CD8-positive, alpha-beta memory T cell (primary cell): ENCODE measurements around the gene SLC1A3. TPM values are rescaled to one million over a fixed set of nuclear protein-coding genes. Genes with fewer than 3 reads are reported as not detected.

ENCODE experiments used
- CTCF ChIA-PET: fragments of 350-600 bp; sonication (Branson Sonifier 250); formaldehyde crosslinking; loops from one replicate; lab custom pipeline; 2021; ENCODE audit warnings: antibody characterized with exemption; lab: Charles Lee
- POLR2A ChIA-PET: fragments of 350-600 bp; sonication (Branson Sonifier 250); formaldehyde crosslinking; loops from one replicate; lab custom pipeline; 2021; ENCODE audit warnings: antibody characterized with exemption; lab: Charles Lee
- DNase-seq, 5 donors: peaks; one replicate each; pipeline versions ENCODE4 v3.0.0 to v3.0.0-alpha.2; 2020 to 2022; ENCODE audit warnings: mixed read lengths in 1 of 5
- H3K27ac ChIP-seq: one replicate; pipeline ENCODE4 v1.7.0; 2013; ENCODE audit warnings: low read depth, mild to moderate bottlenecking, low read length, moderate library complexity
- H3K27me3 ChIP-seq: 2 replicates; pipeline ENCODE4 v1.7.0; 2013; ENCODE audit warnings: low read length, mild to moderate bottlenecking; ENCODE audit not compliant: insufficient read depth, poor library complexity, severe bottlenecking
- H3K36me3 ChIP-seq: 2 replicates; pipeline ENCODE4 v1.7.0; 2013; ENCODE audit warnings: mild to moderate bottlenecking, low read length, moderate library complexity; ENCODE audit not compliant: insufficient read depth
- H3K4me1 ChIP-seq: 2 replicates; pipeline ENCODE4 v1.7.0; 2013; ENCODE audit warnings: mild to moderate bottlenecking, low read length, moderate library complexity; ENCODE audit not compliant: insufficient read depth
- H3K4me3 ChIP-seq: 2 replicates; pipeline ENCODE4 v1.7.0; 2013; ENCODE audit warnings: mild to moderate bottlenecking, low read length
- H3K9me3 ChIP-seq: 2 replicates; pipeline ENCODE4 v1.7.0; 2013; ENCODE audit warnings: mild to moderate bottlenecking, low read length
- H3K27ac Mint-ChIP-seq, 8 donors: one replicate each; pipeline ENCODE4 v1.8.0; 2020 to 2021; ENCODE audit warnings: mixed read lengths in 8 of 8, mild to moderate bottlenecking in 6 of 8, inconsistent platforms in 3 of 8, moderate library complexity in 3 of 8
- H3K27me3 Mint-ChIP-seq, 2 donors: one replicate each; pipeline ENCODE4 v1.8.0; 2020 to 2021; ENCODE audit warnings: mixed read lengths in 2 of 2, mild to moderate bottlenecking in 1 of 2, moderate library complexity in 1 of 2
- H3K36me3 Mint-ChIP-seq, 3 donors: one replicate each; pipeline ENCODE4 v1.8.0; 2020 to 2021; ENCODE audit warnings: mixed read lengths in 3 of 3, inconsistent platforms in 1 of 3, mild to moderate bottlenecking in 1 of 3
- H3K4me1 Mint-ChIP-seq, 3 donors: one replicate each; pipeline ENCODE4 v1.8.0; 2020 to 2021; ENCODE audit warnings: mixed read lengths in 3 of 3, inconsistent platforms in 1 of 3, mild to moderate bottlenecking in 1 of 3
- H3K4me3 Mint-ChIP-seq, 7 donors: one replicate each; pipeline ENCODE4 v1.8.0; 2020 to 2021; ENCODE audit warnings: mixed read lengths in 7 of 7, mild to moderate bottlenecking in 6 of 7, moderate library complexity in 4 of 7, inconsistent platforms in 2 of 7
- H3K9me3 Mint-ChIP-seq, 5 donors: one replicate each; pipeline ENCODE4 v1.8.0; 2020 to 2022; ENCODE audit warnings: mixed read lengths in 5 of 5, mild to moderate bottlenecking in 3 of 5, moderate library complexity in 2 of 5, inconsistent platforms in 1 of 5
- polyA plus RNA-seq: library from polyadenylated mRNA; unstranded; fragments of 300-500 nt; fragmentation: Illumina TruSeq; gene quantifications from one replicate; pipeline ENCODE4 v1.2.3, GENCODE V29; 2021
- total RNA-seq, 2 experiments: library from RNA; stranded (reverse); gene quantifications; one replicate each; pipeline ENCODE4 v1.2.3, GENCODE V29; 2021

Gene SLC1A3
- total and polyA plus RNA-seq, 3 experiments from 2014 or later, result 0.35 to 0.37 TPM; not detected in 1

DNA sequence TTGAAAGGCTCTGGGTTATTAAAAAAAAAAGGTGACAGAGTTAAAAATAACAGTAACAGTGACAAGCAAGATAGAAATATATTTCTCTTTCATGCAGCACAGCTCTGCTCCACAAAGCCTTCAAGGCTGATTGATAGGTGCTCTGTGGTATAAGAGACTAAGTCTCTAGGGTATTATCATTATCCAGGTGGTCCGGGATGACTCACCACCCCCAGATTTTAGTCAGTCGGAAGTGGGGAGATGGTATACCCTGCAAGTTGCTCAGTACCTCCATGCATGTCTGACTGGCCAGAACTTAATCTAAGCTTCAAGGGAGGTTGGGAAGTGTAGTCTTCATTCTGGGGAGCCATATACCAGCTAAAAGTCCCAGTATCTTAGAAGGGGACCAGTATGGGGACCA lies 76.1 kb downstream of the SLC1A3 start:
- Mint-ChIP-seq H3K4me3 (no peak overlapping the region), H3K9me3 (no peaks in the 10 kb centered on the region), H3K4me1 (no peaks in the 10 kb centered on the region), H3K27me3 (peaks cover 4 to 18% of the 10 kb centered on the region in 2 donors), H3K36me3 (no peaks in the 10 kb centered on the region), H3K27ac (no peak overlapping the region)
- no peaks in the 10 kb centered on the region for H3K36me3 ChIP-seq
- POLR2A ChIA-PET, result no interaction called here
- H3K27ac ChIP-seq, result no peak overlapping the region
- CTCF ChIA-PET, result no interaction called here
- no peak overlapping the region for H3K4me3 ChIP-seq
- H3K4me1 ChIP-seq, result no peaks in the 10 kb centered on the region
- no peak for DNase-seq
- no peaks in the 10 kb centered on the region for H3K27me3 ChIP-seq
- no peaks in the 10 kb centered on the region for H3K9me3 ChIP-seq

DNA sequence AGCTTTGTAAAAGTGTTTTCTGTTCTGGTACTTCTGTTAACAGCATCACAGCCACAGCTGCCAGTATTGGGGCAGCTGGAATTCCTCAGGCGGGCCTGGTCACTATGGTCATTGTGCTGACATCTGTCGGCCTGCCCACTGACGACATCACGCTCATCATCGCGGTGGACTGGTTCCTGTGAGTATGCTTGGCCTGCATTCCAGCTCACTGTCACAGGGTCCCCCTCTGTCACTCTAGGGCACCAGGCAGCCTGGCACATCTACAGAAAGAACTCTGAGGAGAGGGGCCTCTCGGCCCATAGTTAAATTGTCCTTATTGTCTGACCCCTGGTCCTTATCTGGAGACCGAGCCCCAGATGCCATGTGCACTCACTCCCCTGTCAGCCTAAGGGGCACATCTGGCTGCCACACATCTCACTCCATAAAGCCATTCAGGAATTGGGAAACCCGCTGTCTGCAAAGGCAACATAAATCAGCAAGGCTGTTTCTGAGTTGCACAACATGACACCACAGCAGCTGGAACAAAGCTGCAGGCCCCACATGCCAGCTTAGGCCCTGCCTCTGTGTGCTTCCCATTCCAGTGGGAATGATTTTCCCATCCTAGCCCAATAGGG lies 77.5 kb downstream of the SLC1A3 start:
- H3K27me3 Mint-ChIP-seq, result peaks cover 4 to 18% of the 10 kb centered on the region in 2 donors
- no peaks in the 10 kb centered on the region for H3K9me3 Mint-ChIP-seq
- no peaks in the 10 kb centered on the region for H3K9me3 ChIP-seq
- H3K4me3 ChIP-seq, result no peak overlapping the region
- ChIA-PET CTCF (no interaction called here), POLR2A (no interaction called here)
- H3K4me3 Mint-ChIP-seq, result no peak overlapping the region
- H3K4me1 Mint-ChIP-seq, result no peaks in the 10 kb centered on the region
- no peaks in the 10 kb centered on the region for H3K36me3 Mint-ChIP-seq
- no peaks in the 10 kb centered on the region for H3K4me1 ChIP-seq
- no peak overlapping the region for H3K27ac Mint-ChIP-seq
- no peak for DNase-seq
- H3K27ac ChIP-seq, result no peak overlapping the region
- H3K36me3 ChIP-seq, result no peaks in the 10 kb centered on the region
- H3K27me3 ChIP-seq, result no peaks in the 10 kb centered on the region

DNA sequence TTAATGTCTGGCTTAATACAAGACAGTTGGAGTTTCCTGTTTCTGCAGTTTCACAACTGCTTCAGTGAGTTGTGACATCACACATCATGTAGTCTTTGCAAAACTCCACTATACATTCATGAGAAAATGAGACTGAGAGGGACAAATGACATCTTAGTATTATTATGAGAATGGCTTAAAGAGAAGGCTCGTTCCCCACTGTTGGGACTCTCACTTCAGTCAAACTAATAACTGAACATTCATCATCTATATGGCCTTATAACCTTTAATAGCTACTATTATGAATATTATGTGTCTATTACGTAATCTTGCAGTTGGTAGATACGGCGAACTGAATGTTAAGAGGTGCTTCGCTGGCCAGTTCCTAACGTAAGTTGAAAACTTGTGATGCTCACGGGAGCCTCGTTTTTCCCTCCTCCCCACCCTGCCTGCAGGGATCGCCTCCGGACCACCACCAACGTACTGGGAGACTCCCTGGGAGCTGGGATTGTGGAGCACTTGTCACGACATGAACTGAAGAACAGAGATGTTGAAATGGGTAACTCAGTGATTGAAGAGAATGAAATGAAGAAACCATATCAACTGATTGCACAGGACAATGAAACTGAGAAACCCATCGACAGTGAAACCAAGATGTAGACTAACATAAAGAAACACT lies 79.4 kb downstream of the SLC1A3 start:
- Mint-ChIP-seq H3K9me3 (no peaks in the 10 kb centered on the region), H3K4me1 (peaks cover 8 to 12% (median 11%) of the 10 kb centered on the region in 3 donors), H3K27me3 (peaks cover 10 to 18% of the 10 kb centered on the region in 2 donors), H3K36me3 (no peaks in the 10 kb centered on the region), H3K4me3 (no peak overlapping the region), H3K27ac (no peak overlapping the region)
- Histone ChIP-seq H3K9me3 (no peaks in the 10 kb centered on the region), H3K27me3 (no peaks in the 10 kb centered on the region), H3K27ac (no peak overlapping the region), H3K4me1 (peaks cover 8% of the 10 kb centered on the region), H3K36me3 (no peaks in the 10 kb centered on the region), H3K4me3 (no peak overlapping the region)
- POLR2A ChIA-PET, result no interaction called here
- CTCF ChIA-PET, result interaction anchor here (1.5 kb wide), 1 partner anchor 10 kb away, joined by 3 read pairs; no protein-coding TSS in a partner anchor
- DNase-seq, result no peak

DNA sequence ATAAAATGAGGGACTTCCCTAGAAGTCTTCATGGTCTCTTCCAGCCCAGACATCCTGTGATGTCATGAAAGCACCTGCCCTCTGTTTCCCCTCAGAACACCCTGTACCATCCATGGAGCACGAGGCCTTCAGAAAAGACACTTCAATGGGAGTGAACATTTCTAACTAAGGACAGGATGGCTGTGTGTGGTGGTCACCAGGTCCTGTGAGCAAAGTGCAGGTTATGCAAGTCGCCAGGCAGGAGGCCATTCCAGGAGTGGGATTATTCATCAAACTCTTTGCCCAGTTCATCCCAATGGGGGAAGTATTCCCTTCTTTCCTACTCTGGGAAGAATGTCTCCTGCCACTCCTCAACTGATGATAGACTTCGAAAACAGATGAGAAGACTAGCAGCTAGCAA lies 80.5 kb downstream of the SLC1A3 start:
- H3K27ac Mint-ChIP-seq, result no peak overlapping the region

DNA sequence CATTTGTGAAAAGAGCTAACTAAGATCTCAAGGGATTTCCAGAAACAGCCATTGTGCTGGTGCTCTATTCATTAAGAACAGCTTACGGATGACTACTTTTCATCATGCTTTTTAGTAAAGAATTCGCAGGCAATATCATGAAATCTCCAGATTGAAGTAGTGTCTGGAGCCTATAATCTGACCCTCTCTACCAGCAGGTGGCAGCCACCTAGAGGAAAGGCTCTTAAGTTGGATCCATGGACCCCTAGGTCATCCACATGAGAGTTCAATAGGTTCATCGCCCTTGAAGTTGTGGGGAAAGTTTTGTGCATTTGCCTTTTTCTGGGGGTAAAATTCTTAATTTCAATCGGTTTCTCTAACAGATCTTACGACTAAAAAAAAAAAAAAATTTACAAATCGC lies 82.3 kb downstream of the SLC1A3 start:
- H3K9me3 ChIP-seq, result no peaks in the 10 kb centered on the region
- no peak overlapping the region for H3K4me3 ChIP-seq
- peaks cover 10 to 14% (median 12%) of the 10 kb centered on the region in 3 donors for H3K4me1 Mint-ChIP-seq
- ChIA-PET POLR2A (no interaction called here), CTCF (no interaction called here)
- no peaks in the 10 kb centered on the region for H3K9me3 Mint-ChIP-seq
- no peaks in the 10 kb centered on the region for H3K36me3 Mint-ChIP-seq
- H3K27me3 ChIP-seq, result no peaks in the 10 kb centered on the region
- H3K4me1 ChIP-seq, result peaks cover 8% of the 10 kb centered on the region
- no peak overlapping the region for H3K27ac ChIP-seq
- H3K4me3 Mint-ChIP-seq, result peak overlapping the region in 6 of 7 donors; percentile 8 to 76 (median 46)
- peaks cover 12 to 29% of the 10 kb centered on the region in 2 donors for H3K27me3 Mint-ChIP-seq
- no peak overlapping the region for H3K27ac Mint-ChIP-seq
- DNase-seq, result no peak
- no peaks in the 10 kb centered on the region for H3K36me3 ChIP-seq

More for the DNA sequence above, 80.5 kb downstream of the SLC1A3 start:
- peaks cover 8% of the 10 kb centered on the region for H3K4me1 ChIP-seq
- H3K9me3 ChIP-seq, result no peaks in the 10 kb centered on the region
- Mint-ChIP-seq H3K4me1 (peaks cover 9 to 14% (median 12%) of the 10 kb centered on the region in 3 donors), H3K36me3 (no peaks in the 10 kb centered on the region), H3K9me3 (no peaks in the 10 kb centered on the region), H3K27me3 (peaks cover 10 to 18% of the 10 kb centered on the region in 2 donors), H3K4me3 (no peak overlapping the region)
- no peaks in the 10 kb centered on the region for H3K36me3 ChIP-seq
- CTCF ChIA-PET, result interaction anchor here (1.1 to 1.5 kb wide), 2 partner anchors 9 to 11 kb away, joined by 3 read pairs; no protein-coding TSS in a partner anchor
- no peak for DNase-seq
- H3K27me3 ChIP-seq, result no peaks in the 10 kb centered on the region
- no peak overlapping the region for H3K4me3 ChIP-seq
- POLR2A ChIA-PET, result no interaction called here
- no peak overlapping the region for H3K27ac ChIP-seq

DNA sequence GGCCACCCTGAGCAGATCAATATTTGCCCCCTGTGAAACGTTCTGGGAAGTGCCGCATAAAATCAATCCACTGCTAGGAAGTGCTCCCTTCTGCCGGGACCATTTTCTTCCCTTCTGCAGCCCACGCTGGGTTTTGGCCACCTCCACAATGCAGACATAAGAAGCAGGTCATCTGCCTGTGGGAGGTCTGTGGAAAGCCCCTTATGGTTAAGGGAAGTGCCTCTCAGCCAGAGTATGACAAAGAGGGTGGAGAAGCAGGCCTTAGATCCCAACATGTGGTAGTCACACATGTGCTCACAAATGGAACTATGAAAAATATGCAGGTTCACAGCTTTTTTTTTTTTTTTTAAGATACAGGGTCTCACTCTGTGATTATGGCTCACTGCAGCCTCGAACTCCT lies 82.8 kb downstream of the SLC1A3 start:
- peaks cover 10 to 14% (median 12%) of the 10 kb centered on the region in 3 donors for H3K4me1 Mint-ChIP-seq
- no peak overlapping the region for H3K27ac Mint-ChIP-seq
- H3K27ac ChIP-seq, result no peak overlapping the region
- ChIA-PET CTCF (interaction anchor here (1.3 to 2.1 kb wide), 3 partner anchors 11 to 447 kb away, joined by 3 to 13 read pairs (median 3); partner anchors contain the start of gene NADK2), POLR2A (no interaction called here)
- no peaks in the 10 kb centered on the region for H3K27me3 ChIP-seq
- H3K9me3 ChIP-seq, result no peaks in the 10 kb centered on the region
- peak overlapping the region in 4 of 7 donors; percentile 28 to 53 (median 46) for H3K4me3 Mint-ChIP-seq
- no peaks in the 10 kb centered on the region for H3K9me3 Mint-ChIP-seq
- H3K4me3 ChIP-seq, result no peak overlapping the region
- no peaks in the 10 kb centered on the region for H3K36me3 Mint-ChIP-seq
- no peak for DNase-seq
- no peaks in the 10 kb centered on the region for H3K36me3 ChIP-seq
- H3K27me3 Mint-ChIP-seq, result peaks cover 12 to 31% of the 10 kb centered on the region in 2 donors
- peaks cover 8% of the 10 kb centered on the region for H3K4me1 ChIP-seq

DNA sequence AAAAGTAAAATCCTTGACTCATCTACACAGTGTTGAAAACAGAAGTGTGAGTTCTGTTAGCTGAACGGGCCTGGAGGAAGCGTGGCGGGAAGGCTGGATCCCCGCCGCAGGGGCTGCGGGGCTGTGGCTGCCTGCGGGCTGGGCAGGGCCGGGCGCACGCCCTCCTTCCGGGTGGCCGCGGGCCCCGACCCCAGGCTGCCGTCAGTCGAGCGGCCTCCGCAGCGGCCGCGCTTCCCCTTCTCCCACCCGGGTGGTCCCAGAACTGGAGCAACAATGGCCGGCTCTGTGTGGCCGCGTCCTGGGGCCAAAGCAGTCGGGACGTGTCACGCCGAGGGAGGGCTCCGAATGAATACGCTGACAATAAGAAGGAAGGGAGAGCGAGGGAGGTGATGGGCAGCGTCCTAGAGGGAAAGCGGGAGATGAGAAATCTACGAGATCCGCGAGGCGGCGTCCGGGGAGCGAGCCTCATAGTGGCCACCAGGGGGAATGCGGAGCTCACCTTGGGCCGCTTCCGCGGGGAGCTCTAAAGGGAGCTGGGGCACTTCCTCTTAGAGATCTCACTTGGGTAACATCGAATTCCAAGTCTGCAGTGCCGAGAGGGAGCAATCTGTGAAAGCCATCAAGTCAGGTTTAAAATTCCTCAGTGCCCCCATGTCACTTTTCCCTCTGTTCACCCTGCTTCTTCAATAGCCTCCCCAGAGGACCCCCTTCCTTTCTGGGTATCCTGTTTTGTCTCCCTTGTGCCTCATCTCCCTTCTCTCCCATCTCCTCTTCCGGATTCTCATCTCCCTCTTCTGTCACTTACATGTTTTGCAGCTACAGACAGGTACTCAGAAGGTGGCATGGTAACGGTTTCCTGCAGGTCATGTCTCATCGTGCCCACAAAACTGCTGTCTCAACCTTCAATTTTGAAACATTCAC lies 83.9 kb downstream of the SLC1A3 start:
- no peaks in the 10 kb centered on the region for H3K27me3 ChIP-seq
- H3K4me1 ChIP-seq, result peaks cover 8% of the 10 kb centered on the region
- peak overlapping the region; percentile 53 for H3K4me3 ChIP-seq
- no peaks in the 10 kb centered on the region for H3K9me3 ChIP-seq
- no peaks in the 10 kb centered on the region for H3K9me3 Mint-ChIP-seq
- CTCF ChIA-PET, result interaction anchor here (0.6 to 2.1 kb wide), 11 partner anchors 10 to 448 kb away, joined by 3 to 13 read pairs (median 3); partner anchors contain the start of gene NADK2
- POLR2A ChIA-PET, result no interaction called here
- H3K36me3 ChIP-seq, result no peaks in the 10 kb centered on the region
- peak overlapping the region; percentile 71 to 93 (median 89) for H3K4me3 Mint-ChIP-seq
- DNase-seq, result peak; percentile 14 to 69 (median 31)
- H3K4me1 Mint-ChIP-seq, result peaks cover 10 to 14% (median 12%) of the 10 kb centered on the region in 3 donors
- peaks cover 12 to 31% of the 10 kb centered on the region in 2 donors for H3K27me3 Mint-ChIP-seq
- H3K27ac Mint-ChIP-seq, result peak overlapping the region in 5 of 8 donors; percentile 31 to 75 (median 45)
- no peak overlapping the region for H3K27ac ChIP-seq
- H3K36me3 Mint-ChIP-seq, result no peaks in the 10 kb centered on the region
